Measurements from ENCODE around the gene HAND2. TPM values are rescaled to one million over a fixed set of nuclear protein-coding genes. Genes with fewer than 3 reads are reported as not detected.
A peak's percentile ranks its signal among the peaks of the same experiment; 100 is the strongest.

The HAND2 gene
- total and polyA plus RNA-seq, 2 of the 8 experiments (the other 6 are each of a cell fraction or from before 2014, with no cell fraction given): 0.05 TPM; not detected in 1

GRCh38 chr4:173535165-173535902 lies 5.3 kb upstream of the HAND2 start:
- no peak overlapping the region for H2BK12ac ChIP-seq (ENCODE audit: low read depth, low read length)
- H3K27me3 ChIP-seq (replicated peaks in 1 of 4; ENCODE audit: control insufficient read depth in 3 of 4, extremely low read depth in 1 of 4, insufficient read depth in 3 of 4, low read length in 3 of 4): peaks cover 94 to 100% (median 99%) of the 10 kb centered on the region in 4 experiments
- no peak overlapping the region for H4K91ac ChIP-seq (replicated peaks; ENCODE audit: insufficient read length, low read length)
- H3K79me1 ChIP-seq (ENCODE audit: low read depth, low read length): no peaks in the 10 kb centered on the region
- peaks cover 3 to 19% (median 10%) of the 10 kb centered on the region in 4 experiments for H3K4me1 ChIP-seq (replicated peaks in 1 of 4; ENCODE audit: control insufficient read depth in 3 of 4, insufficient read depth in 4 of 4, low read length in 3 of 4)
- H2AFZ ChIP-seq (ENCODE audit: low read length): no peak overlapping the region
- H2BK15ac ChIP-seq (ENCODE audit: low read length): no peak overlapping the region
- peaks cover 5% of the 10 kb centered on the region; the same call in 1 of the 2 replicates for H3K23me2 ChIP-seq (ENCODE audit: low read depth, low read length)
- H3K9me3 ChIP-seq (ENCODE audit: insufficient read depth in 2 of 2, low read depth in 1 of 2, low read length in 1 of 2): no peaks in the 10 kb centered on the region
- H3K23ac ChIP-seq (ENCODE audit: insufficient read length): no peak overlapping the region
- peak; percentile 17; the same call in 1 of the 2 replicates for TF ChIP-seq CBX8 (IDR thresholded peaks at IDR 0.05; ENCODE audit: borderline replicate concordance, low read depth, low read length)
- no peak for TF ChIP-seq EGR1 (IDR thresholded peaks at IDR 0.05; ENCODE audit: borderline replicate concordance, low read depth, low read length)
- TF ChIP-seq CBX5 (IDR thresholded peaks at IDR 0.05; ENCODE audit: low read depth, low read length): no peak
- TF ChIP-seq TEAD4 (IDR thresholded peaks at IDR 0.05; ENCODE audit: low read depth, low read length): no peak
- no peak for TF ChIP-seq RXRA (IDR thresholded peaks at IDR 0.05; ENCODE audit: insufficient read depth, low read depth, low read length)
- TF ChIP-seq YY1 (IDR thresholded peaks at IDR 0.05; ENCODE audit: low read depth, low read length): no peak
- TF ChIP-seq SUZ12 (IDR thresholded peaks at IDR 0.05; ENCODE audit: low read length): peak; percentile 72
- TF ChIP-seq, protein P1, sequence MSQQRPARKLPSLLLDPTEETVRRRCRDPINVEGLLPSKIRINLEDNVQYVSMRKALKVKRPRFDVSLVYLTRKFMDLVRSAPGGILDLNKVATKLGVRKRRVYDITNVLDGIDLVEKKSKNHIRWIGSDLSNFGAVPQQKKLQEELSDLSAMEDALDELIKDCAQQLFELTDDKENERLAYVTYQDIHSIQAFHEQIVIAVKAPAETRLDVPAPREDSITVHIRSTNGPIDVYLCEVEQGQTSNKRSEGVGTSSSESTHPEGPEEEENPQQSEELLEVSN (IDR thresholded peaks at IDR 0.05): no peak
- peak; percentile 83 for TF ChIP-seq EZH2 (IDR thresholded peaks at IDR 0.05; ENCODE audit: low read depth, low read length, severe bottlenecking)
- peaks cover 0 to 13% (median 0%) of the 10 kb centered on the region in 4 experiments; a peak in 1 of 8 replicates for H3K36me3 ChIP-seq (ENCODE audit: control insufficient read depth in 2 of 4, insufficient read depth in 4 of 4, low read length in 3 of 4)
- WGBS, 2 experiments (ENCODE audit: extremely low coverage in 1 of 2, insufficient coverage in 1 of 2, insufficient read length in 1 of 2, insufficient replicate concordance in 2 of 2, low coverage in 1 of 2, low lambda C conversion rate in 2 of 2, missing lambda C conversion rate in 1 of 2): 23% methylated on average over 9 of the region's 9 CpGs; no CpG with 5 or more reads in 1 of the 2 experiments
- no peak overlapping the region for H2BK20ac ChIP-seq (ENCODE audit: low read length)
- no peak overlapping the region for H3K27ac ChIP-seq (ENCODE audit: low read depth, low read length)
- peaks cover 18 to 42% of the 10 kb centered on the region in 2 experiments for H4K20me1 ChIP-seq (replicated peaks in 1 of 2; ENCODE audit: control insufficient read depth in 1 of 2, insufficient read depth in 2 of 2, low read length in 2 of 2)
- DNase-seq (ENCODE audit: low read depth in 1 of 2, low spot score in 2 of 2): no peak
- FAIRE-seq: no peak
- H4K5ac ChIP-seq (ENCODE audit: insufficient read length, low read depth, low read length): no peak overlapping the region
- no peak overlapping the region for H3K18ac ChIP-seq (ENCODE audit: extremely low read depth, low read length)
- no peaks in the 10 kb centered on the region for H3K79me2 ChIP-seq (ENCODE audit: control insufficient read depth in 1 of 2, insufficient read depth in 2 of 2, low read length in 2 of 2)
- no peak overlapping the region for H3K56ac ChIP-seq (replicated peaks; ENCODE audit: insufficient read length, low read depth, low read length)
- H3K14ac ChIP-seq (ENCODE audit: insufficient read length): no peak overlapping the region
- H3K4me2 ChIP-seq (ENCODE audit: insufficient read depth in 1 of 2, low read depth in 2 of 2, low read length in 2 of 2): no peak overlapping the region
- H2BK5ac ChIP-seq (ENCODE audit: low read depth, low read length): no peak overlapping the region
- ChIA-PET POLR2A (ENCODE audit: partially characterized antibody) (interaction anchor here (0.6 kb wide), 1 partner anchor 8 kb away, joined by 3 read pairs; no protein-coding TSS in a partner anchor), CTCF (ENCODE audit: partially characterized antibody) (interaction anchor here (1.0 to 4.5 kb wide), 5 partner anchors 13 to 36 kb away, joined by 4 to 28 read pairs (median 10); no protein-coding TSS in a partner anchor)
- H4K8ac ChIP-seq (ENCODE audit: extremely low read depth, insufficient read depth, low read length): no peak overlapping the region
- no peak overlapping the region for H3K9ac ChIP-seq (replicated peaks in 1 of 4; ENCODE audit: extremely low read depth in 1 of 4, low read depth in 3 of 4, low read length in 3 of 4)
- no peak overlapping the region for H2AK5ac ChIP-seq (ENCODE audit: low read depth, low read length)
- no peak overlapping the region for H2BK120ac ChIP-seq (replicated peaks; ENCODE audit: low read depth, low read length)
- H3K4ac ChIP-seq (replicated peaks; ENCODE audit: insufficient read length, low read depth, low read length): no peak overlapping the region
- no peak overlapping the region for H3K4me3 ChIP-seq (ENCODE audit: extremely low read depth in 1 of 4, insufficient read depth in 2 of 4, low read depth in 3 of 4, low read length in 4 of 4)
